HCT116 (cell line): Measurements from ENCODE around the gene NAA16. TPM values are rescaled to one million over a fixed set of nuclear protein-coding genes. Genes with fewer than 3 reads are reported as not detected.

Experiments used
- ATAC-seq: fragments of 200-7000 bp; cut with Tn5 transposase; 2 replicates; pipeline ENCODE4 v1.9.1; 2020; ENCODE audit warnings: mild to moderate bottlenecking, moderate library complexity
- BruUV-seq: library from RNA; stranded (reverse); fragments of 400-500 nt; replicated peaks from 2 replicates; lab custom pipeline; 2021; lab: Mats Ljungman, UMichigan
- CTCF ChIA-PET: fragments of 300-600 bp; sonication (Branson Sonifier 250); formaldehyde crosslinking; loops from one replicate; lab custom pipeline; 2021; ENCODE audit warnings: antibody characterized with exemption; lab: Charles Lee
- POLR2A ChIA-PET: fragments of 300-600, 350-600 bp; sonication (Branson Sonifier 250); formaldehyde crosslinking; loops from one replicate; lab custom pipeline; 2021; ENCODE audit warnings: antibody characterized with exemption; lab: Charles Lee
- RAD21 ChIA-PET, 2 experiments: fragments of 300-600 bp; sonication (Branson Sonifier 250); formaldehyde crosslinking; loops; one replicate each; lab custom pipeline; 2023; ENCODE audit warnings: low total read pairs in 2 of 2; ENCODE audit not compliant: uncharacterized antibody in 2 of 2, unreplicated experiment in 2 of 2, low non-redundant PET in 1 of 2; lab: Charles Lee
- DNase-seq: peaks from one replicate; pipeline ENCODE4 v3.0.0-alpha.2; 2010; ENCODE audit warnings: low read depth, low spot score
- H2AFZ ChIP-seq: fragments of 200-600 bp; shearing (Covaris generic), sonication (generic); 2 replicates; pipeline ENCODE4 v1.6.1; 2017; ENCODE audit warnings: low read depth, mixed run types, mixed read lengths, antibody characterized with exemption, low read length; ENCODE audit not compliant: poor library complexity, severe bottlenecking
- H3K27ac ChIP-seq: 2 replicates; pipeline ENCODE4 v1.5.1; 2012; ENCODE audit warnings: low read depth, low read length
- H3K27me3 ChIP-seq: fragments of 200-600 bp; sonication (generic); 2 replicates; pipeline ENCODE4 v1.6.1; 2016; ENCODE audit warnings: mixed run types, low read length, mixed read lengths; ENCODE audit not compliant: insufficient read depth
- H3K36me3 ChIP-seq, 2 experiments: fragments of 200-500 bp in 1 of 2; fragments of 200-600 bp in 1 of 2; sonication (Bioruptor generic) in 1 of 2; sonication (generic) in 1 of 2; 2 replicates each; pipeline versions ENCODE4 v1.5.1 to v1.6.1; 2014 to 2016; ENCODE audit warnings: low read length in 2 of 2, inconsistent platforms in 1 of 2, mixed read lengths in 1 of 2, mixed run types in 1 of 2; ENCODE audit not compliant: insufficient read depth in 2 of 2, control insufficient read depth in 1 of 2
- H3K4me1 ChIP-seq, 2 experiments: fragments of 200-600 bp in 1 of 2; sonication (generic) in 1 of 2; 2 replicates each; pipeline versions ENCODE4 v1.5.1 to v1.6.1; 2012 to 2017; ENCODE audit warnings: low read length in 2 of 2, inconsistent platforms in 1 of 2, mild to moderate bottlenecking in 1 of 2, mixed read lengths in 1 of 2, mixed run types in 1 of 2, moderate library complexity in 1 of 2; ENCODE audit not compliant: insufficient read depth in 2 of 2, control insufficient read depth in 1 of 2
- H3K4me2 ChIP-seq: fragments of 200-600 bp; sonication (generic); 2 replicates; pipeline ENCODE4 v1.6.1; 2017; ENCODE audit warnings: mixed run types, low read length, mixed read lengths
- H3K4me3 ChIP-seq, 2 experiments: fragments of 200-600 bp in 1 of 2; sonication (generic) in 1 of 2; replicated peaks in 1 of 2; 2 replicates each; pipeline ENCODE4 v1.5.1; 2011 to 2016; ENCODE audit warnings: low read length in 2 of 2, control low read depth in 1 of 2, low read depth in 1 of 2, mild to moderate bottlenecking in 1 of 2, mixed read lengths in 1 of 2, mixed run types in 1 of 2
- H3K79me2 ChIP-seq: fragments of 200-600 bp; sonication (generic); 2 replicates; pipeline ENCODE4 v1.6.1; 2017; ENCODE audit warnings: mild to moderate bottlenecking, mixed run types, low read length, moderate library complexity, mixed read lengths; ENCODE audit not compliant: insufficient read depth
- H3K9ac ChIP-seq: fragments of 200-600 bp; sonication (generic); 2 replicates; pipeline ENCODE4 v1.6.1; 2016; ENCODE audit warnings: low read length, mixed read lengths
- H3K9me2 ChIP-seq: fragments of 200-600 bp; sonication (generic), shearing (Covaris generic); 2 replicates; pipeline ENCODE4 v1.6.1; 2017; ENCODE audit warnings: mixed run types, mild to moderate bottlenecking, moderate library complexity; ENCODE audit not compliant: insufficient read depth
- H3K9me3 ChIP-seq, 2 experiments: fragments of 200-500 bp in 1 of 2; fragments of 200-600 bp in 1 of 2; sonication (Bioruptor generic) in 1 of 2; sonication (generic) in 1 of 2; 2 replicates each; pipeline ENCODE4 v1.6.1; 2014 to 2017; ENCODE audit warnings: low read length in 2 of 2, mixed read lengths in 2 of 2, inconsistent platforms in 1 of 2, low read depth in 1 of 2, mild to moderate bottlenecking in 1 of 2, mixed run types in 1 of 2, moderate library complexity in 1 of 2; ENCODE audit not compliant: control insufficient read depth in 1 of 2, insufficient read depth in 1 of 2
- H4K20me1 ChIP-seq: fragments of 200-600 bp; sonication (generic), shearing (Covaris generic); 2 replicates; pipeline ENCODE4 v1.6.1; 2017; ENCODE audit warnings: mixed run types, mild to moderate bottlenecking, moderate library complexity; ENCODE audit not compliant: insufficient read depth
- CEBPB ChIP-seq: IDR thresholded peaks from 2 replicates; pipeline ENCODE4 v1.6.1; 2012; ENCODE audit warnings: low read depth
- RAD21 ChIP-seq: IDR thresholded peaks from 2 replicates; pipeline ENCODE4 v1.6.1; 2012; ENCODE audit warnings: low read depth, mild to moderate bottlenecking
- SP1 ChIP-seq: IDR thresholded peaks from 2 replicates; pipeline ENCODE4 v1.6.1; 2012; ENCODE audit warnings: low read depth
- YY1 ChIP-seq: IDR thresholded peaks from 2 replicates; pipeline ENCODE4 v1.6.1; 2011; ENCODE audit warnings: low read length, low read depth, moderate library complexity, mild to moderate bottlenecking; ENCODE audit not compliant: insufficient replicate concordance; ENCODE audit errors: extremely low read depth
- intact Hi-C: fragments of 100-400 bp; cut with micrococcal nuclease; formaldehyde crosslinking; loops from 2 replicates; pipeline ENCODE4 v1.10.0; 2022
- total RNA-seq: library from RNA; stranded (reverse); gene quantifications from one replicate; pipeline ENCODE4 v1.2.1, GENCODE V29; 2021; ENCODE audit not compliant: unreplicated experiment
- TF ChIP-seq, protein P1 (sequence below), 3 experiments: fragments of 200-600 bp in 1 of 3; sonication (generic) in 1 of 3; IDR thresholded peaks in 2 of 3; conservative IDR thresholded peaks in 1 of 3; 2 replicates each; pipeline ENCODE4 v1.5.1; 2012 to 2017; ENCODE audit warnings: low read depth in 2 of 3, low read length in 2 of 3, antibody characterized with exemption in 1 of 3, borderline replicate concordance in 1 of 3, control low read depth in 1 of 3, mild to moderate bottlenecking in 1 of 3, mixed read lengths in 1 of 3, mixed run types in 1 of 3, moderate library complexity in 1 of 3; ENCODE audit not compliant: insufficient read depth in 1 of 3

Gene NAA16
- total RNA-seq, 1 experiment from 2014 or later: 19.1 TPM

- DNase-seq (no peak), ATAC-seq (no peak)
- TF ChIP-seq YY1: no peak
- TF ChIP-seq SP1: no peak
- TF ChIP-seq CEBPB: no peak
- no peaks in the 10 kb centered on the region for H4K20me1 ChIP-seq
- no peaks in the 10 kb centered on the region for H3K79me2 ChIP-seq
- intact Hi-C loops: no loop called here
- ChIA-PET RAD21 (no interaction called here), CTCF (no interaction called here), POLR2A (no interaction called here)
- peaks cover 7 to 19% of the 10 kb centered on the region in 2 experiments; a peak in 3 of 4 replicates for H3K4me1 ChIP-seq
- no peaks in the 10 kb centered on the region for H3K27me3 ChIP-seq
- no peak overlapping the region for H3K4me3 ChIP-seq
- H3K27ac ChIP-seq: no peak overlapping the region
- no peaks in the 10 kb centered on the region for H3K9me2 ChIP-seq
- no TSS peak for BruUV-seq
- H3K9ac ChIP-seq: no peak overlapping the region
- no peak overlapping the region for H3K4me2 ChIP-seq
- peak overlapping the region; percentile 65 for H2AFZ ChIP-seq
- no peaks in the 10 kb centered on the region for H3K36me3 ChIP-seq
- H3K9me3 ChIP-seq: no peaks in the 10 kb centered on the region
Observed at GRCh38 chr13:41398494-41399170, 87.6 kb downstream of the NAA16 start.

- intact Hi-C loops: no loop called here
- ATAC-seq (peak; percentile 75), DNase-seq (no peak)
- Histone ChIP-seq H3K79me2 (no peaks in the 10 kb centered on the region), H2AFZ (peak overlapping the region; percentile 98), H3K9me2 (no peaks in the 10 kb centered on the region), H4K20me1 (no peaks in the 10 kb centered on the region), H3K4me1 (peaks cover 7 to 19% of the 10 kb centered on the region in 2 experiments; a peak in 3 of 4 replicates), H3K9me3 (no peaks in the 10 kb centered on the region), H3K27ac (no peak overlapping the region; the same call in 1 of the 2 replicates), H3K36me3 (no peaks in the 10 kb centered on the region), H3K4me3 (no peak overlapping the region), H3K27me3 (no peaks in the 10 kb centered on the region), H3K4me2 (no peak overlapping the region), H3K9ac (no peak overlapping the region)
- ChIA-PET RAD21 (no interaction called here), CTCF (no interaction called here), POLR2A (no interaction called here)
- TF ChIP-seq, protein P1, sequence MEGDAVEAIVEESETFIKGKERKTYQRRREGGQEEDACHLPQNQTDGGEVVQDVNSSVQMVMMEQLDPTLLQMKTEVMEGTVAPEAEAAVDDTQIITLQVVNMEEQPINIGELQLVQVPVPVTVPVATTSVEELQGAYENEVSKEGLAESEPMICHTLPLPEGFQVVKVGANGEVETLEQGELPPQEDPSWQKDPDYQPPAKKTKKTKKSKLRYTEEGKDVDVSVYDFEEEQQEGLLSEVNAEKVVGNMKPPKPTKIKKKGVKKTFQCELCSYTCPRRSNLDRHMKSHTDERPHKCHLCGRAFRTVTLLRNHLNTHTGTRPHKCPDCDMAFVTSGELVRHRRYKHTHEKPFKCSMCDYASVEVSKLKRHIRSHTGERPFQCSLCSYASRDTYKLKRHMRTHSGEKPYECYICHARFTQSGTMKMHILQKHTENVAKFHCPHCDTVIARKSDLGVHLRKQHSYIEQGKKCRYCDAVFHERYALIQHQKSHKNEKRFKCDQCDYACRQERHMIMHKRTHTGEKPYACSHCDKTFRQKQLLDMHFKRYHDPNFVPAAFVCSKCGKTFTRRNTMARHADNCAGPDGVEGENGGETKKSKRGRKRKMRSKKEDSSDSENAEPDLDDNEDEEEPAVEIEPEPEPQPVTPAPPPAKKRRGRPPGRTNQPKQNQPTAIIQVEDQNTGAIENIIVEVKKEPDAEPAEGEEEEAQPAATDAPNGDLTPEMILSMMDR (IDR thresholded peaks at IDR 0.05 in 2 of 3, conservative IDR thresholded peaks at IDR 0.05 in 1 of 3; ENCODE audit: borderline replicate concordance in 1 of 3, insufficient read depth in 1 of 3, low read depth in 2 of 3, low read length in 2 of 3): peak in 2 of 3 experiments; percentile 20 to 22; a peak in 2 of 6 replicates
- TF ChIP-seq RAD21: no peak
- BruUV-seq: no TSS peak
Observed at GRCh38 chr13:41401366-41401765, 90.3 kb downstream of the NAA16 start.
